ENCODE measurements around the gene TRAPPC12.
A peak's percentile ranks its signal among the peaks of the same experiment; 100 is the strongest.

The TRAPPC12 gene

DNA sequence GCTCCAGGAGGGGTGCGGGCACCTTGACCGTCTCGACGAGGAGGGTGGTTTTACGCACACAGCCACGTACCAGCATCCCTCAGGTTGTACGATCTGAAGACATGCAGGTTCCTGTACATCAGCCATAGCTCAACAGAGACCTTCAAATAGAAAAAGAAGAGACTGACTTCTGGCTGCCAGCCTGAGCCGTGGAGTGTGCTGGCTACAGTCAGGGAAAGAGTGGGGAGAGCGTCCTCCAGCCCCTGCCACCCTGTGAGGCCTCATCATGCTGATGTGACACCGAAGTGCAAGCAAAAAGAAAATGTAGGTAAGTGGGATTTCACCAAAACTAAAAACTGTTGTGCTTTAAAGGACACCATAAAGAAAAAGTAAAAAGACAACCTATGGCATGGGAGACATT lies 92.8 kb downstream of the TRAPPC12 start (continued):
- TF ChIP-seq RARB (CRISPR knock-in tag; IDR thresholded peaks at IDR 0.05) (no peak), ESRRG (CRISPR knock-in tag; IDR thresholded peaks at IDR 0.05) (no peak), PPARA (CRISPR knock-in tag; IDR thresholded peaks at IDR 0.05; ENCODE audit: borderline replicate concordance) (no peak), CSDC2 (CRISPR knock-in tag; IDR thresholded peaks at IDR 0.05) (no peak), ARNTL (CRISPR knock-in tag; IDR thresholded peaks at IDR 0.05; ENCODE audit: borderline replicate concordance, low read depth) (no peak), ZFP30 (CRISPR knock-in tag; IDR thresholded peaks at IDR 0.05) (no peak), ZC3H10 (CRISPR knock-in tag; IDR thresholded peaks at IDR 0.05) (no peak), ZNF565 (CRISPR knock-in tag; conservative IDR thresholded peaks at IDR 0.05; ENCODE audit: low read depth) (no peak)

GRCh38 chr2:3472966-3473365 lies 93.5 kb downstream of the TRAPPC12 start:
- no peak for ATAC-seq
- TF ChIP-seq ISL1 (CRISPR knock-in tag; IDR thresholded peaks at IDR 0.05), result no peak

DNA sequence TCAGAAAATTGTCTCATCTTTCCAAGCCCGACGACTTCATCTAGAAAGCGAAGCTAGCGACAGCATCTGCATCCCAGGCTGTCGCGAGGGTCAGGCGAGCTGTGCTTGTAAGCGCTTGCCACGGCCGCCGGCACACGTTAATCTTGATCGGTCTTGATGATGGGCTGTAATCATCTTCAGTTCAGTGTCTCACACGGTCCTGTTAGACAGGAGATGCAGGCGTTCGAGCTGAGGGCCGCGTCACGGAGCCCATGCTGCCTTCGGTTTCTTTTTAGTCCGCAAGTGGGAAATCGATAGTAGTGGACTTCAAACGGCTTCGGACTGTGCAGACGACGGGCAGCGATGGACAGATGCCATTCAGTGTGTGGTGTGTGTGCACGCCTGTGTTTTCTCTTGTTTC lies 96.3 kb downstream of the TRAPPC12 start:
- ATAC-seq, result no peak
- no peak for TF ChIP-seq RARB (CRISPR knock-in tag; IDR thresholded peaks at IDR 0.05)
- TF ChIP-seq ZNF8 (CRISPR knock-in tag; IDR thresholded peaks at IDR 0.05), result no peak
- no peak for TF ChIP-seq GLIS3 (CRISPR knock-in tag; IDR thresholded peaks at IDR 0.05)
- no peak for TF ChIP-seq CSRNP3 (CRISPR knock-in tag; IDR thresholded peaks at IDR 0.05)
- TF ChIP-seq TOX (CRISPR knock-in tag; IDR thresholded peaks at IDR 0.05; ENCODE audit: borderline replicate concordance), result no peak

DNA sequence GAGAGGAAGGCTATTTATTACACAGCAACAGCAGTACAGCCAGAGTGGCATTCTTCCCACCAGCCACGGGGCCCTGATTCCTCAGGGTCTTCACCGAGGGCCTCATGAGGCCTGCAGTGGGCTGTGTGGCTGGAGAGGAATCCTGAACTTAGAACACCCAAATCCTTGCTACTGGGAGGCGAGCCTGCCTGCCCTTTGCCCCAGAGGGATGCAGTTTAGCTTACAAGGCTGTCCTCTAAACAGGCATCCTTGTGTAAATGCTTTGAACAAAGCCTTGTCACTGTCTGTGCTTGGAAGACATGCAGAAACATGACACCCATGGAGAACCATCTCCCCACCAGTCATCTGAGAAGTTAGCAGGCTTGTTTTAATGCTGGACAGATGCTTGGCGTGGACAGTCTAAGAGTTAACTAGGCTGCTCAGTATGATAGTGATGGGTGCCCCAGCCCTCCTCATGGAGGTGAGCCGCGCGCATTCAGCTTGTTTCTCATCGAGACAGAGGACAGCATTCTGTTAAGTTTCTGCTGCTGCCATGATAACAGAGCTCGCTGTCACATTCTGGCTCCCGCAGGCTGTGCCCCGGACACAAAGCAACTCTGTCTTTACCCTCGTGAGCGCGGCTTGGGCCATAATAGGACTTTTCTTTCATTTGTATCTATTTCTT lies 97.0 kb downstream of the TRAPPC12 start:
- peak; percentile 81 for ATAC-seq
- no peak for TF ChIP-seq BACH2 (CRISPR knock-in tag; IDR thresholded peaks at IDR 0.05; ENCODE audit: borderline replicate concordance)
- TF ChIP-seq CSDC2 (CRISPR knock-in tag; IDR thresholded peaks at IDR 0.05), result no peak
- no peak for TF ChIP-seq TCF4 (CRISPR knock-in tag; IDR thresholded peaks at IDR 0.05; ENCODE audit: borderline replicate concordance)
- TF ChIP-seq, protein P1, sequence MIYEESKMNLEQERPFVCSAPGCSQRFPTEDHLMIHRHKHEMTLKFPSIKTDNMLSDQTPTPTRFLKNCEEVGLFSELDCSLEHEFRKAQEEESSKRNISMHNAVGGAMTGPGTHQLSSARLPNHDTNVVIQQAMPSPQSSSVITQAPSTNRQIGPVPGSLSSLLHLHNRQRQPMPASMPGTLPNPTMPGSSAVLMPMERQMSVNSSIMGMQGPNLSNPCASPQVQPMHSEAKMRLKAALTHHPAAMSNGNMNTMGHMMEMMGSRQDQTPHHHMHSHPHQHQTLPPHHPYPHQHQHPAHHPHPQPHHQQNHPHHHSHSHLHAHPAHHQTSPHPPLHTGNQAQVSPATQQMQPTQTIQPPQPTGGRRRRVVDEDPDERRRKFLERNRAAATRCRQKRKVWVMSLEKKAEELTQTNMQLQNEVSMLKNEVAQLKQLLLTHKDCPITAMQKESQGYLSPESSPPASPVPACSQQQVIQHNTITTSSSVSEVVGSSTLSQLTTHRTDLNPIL (CRISPR knock-in tag; IDR thresholded peaks at IDR 0.05; ENCODE audit: low read depth), result no peak
- no peak for TF ChIP-seq ZNF8 (CRISPR knock-in tag; IDR thresholded peaks at IDR 0.05)
- TF ChIP-seq, protein P2, sequence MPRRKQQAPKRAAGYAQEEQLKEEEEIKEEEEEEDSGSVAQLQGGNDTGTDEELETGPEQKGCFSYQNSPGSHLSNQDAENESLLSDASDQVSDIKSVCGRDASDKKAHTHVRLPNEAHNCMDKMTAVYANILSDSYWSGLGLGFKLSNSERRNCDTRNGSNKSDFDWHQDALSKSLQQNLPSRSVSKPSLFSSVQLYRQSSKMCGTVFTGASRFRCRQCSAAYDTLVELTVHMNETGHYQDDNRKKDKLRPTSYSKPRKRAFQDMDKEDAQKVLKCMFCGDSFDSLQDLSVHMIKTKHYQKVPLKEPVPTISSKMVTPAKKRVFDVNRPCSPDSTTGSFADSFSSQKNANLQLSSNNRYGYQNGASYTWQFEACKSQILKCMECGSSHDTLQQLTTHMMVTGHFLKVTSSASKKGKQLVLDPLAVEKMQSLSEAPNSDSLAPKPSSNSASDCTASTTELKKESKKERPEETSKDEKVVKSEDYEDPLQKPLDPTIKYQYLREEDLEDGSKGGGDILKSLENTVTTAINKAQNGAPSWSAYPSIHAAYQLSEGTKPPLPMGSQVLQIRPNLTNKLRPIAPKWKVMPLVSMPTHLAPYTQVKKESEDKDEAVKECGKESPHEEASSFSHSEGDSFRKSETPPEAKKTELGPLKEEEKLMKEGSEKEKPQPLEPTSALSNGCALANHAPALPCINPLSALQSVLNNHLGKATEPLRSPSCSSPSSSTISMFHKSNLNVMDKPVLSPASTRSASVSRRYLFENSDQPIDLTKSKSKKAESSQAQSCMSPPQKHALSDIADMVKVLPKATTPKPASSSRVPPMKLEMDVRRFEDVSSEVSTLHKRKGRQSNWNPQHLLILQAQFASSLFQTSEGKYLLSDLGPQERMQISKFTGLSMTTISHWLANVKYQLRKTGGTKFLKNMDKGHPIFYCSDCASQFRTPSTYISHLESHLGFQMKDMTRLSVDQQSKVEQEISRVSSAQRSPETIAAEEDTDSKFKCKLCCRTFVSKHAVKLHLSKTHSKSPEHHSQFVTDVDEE (CRISPR knock-in tag; IDR thresholded peaks at IDR 0.05), result no peak

DNA sequence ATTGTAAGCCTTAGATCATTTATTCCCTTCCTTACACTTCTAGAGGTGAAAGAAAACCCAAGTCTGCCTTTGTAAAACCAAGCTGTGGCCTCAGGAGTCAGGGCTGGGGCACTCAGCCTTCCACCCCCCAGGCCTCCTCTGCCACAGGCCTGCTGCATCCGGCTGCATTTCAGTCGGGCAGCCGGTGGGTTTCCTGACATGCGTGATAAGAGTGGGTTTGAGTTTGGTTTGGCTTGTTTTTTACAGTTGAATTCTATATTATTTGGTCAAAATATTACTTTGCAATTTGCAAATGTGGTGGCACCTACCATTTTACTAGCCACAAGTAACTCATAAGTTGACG lies 97.5 kb downstream of the TRAPPC12 start:
- no peak for ATAC-seq
- no peak for TF ChIP-seq ZNF70 (CRISPR knock-in tag; IDR thresholded peaks at IDR 0.05)
- TF ChIP-seq, protein P2 (CRISPR knock-in tag; IDR thresholded peaks at IDR 0.05), result no peak
- TF ChIP-seq ZFP3 (CRISPR knock-in tag; IDR thresholded peaks at IDR 0.05), result no peak
- TF ChIP-seq CSRNP3 (CRISPR knock-in tag; IDR thresholded peaks at IDR 0.05), result no peak
- TF ChIP-seq, protein P1 (CRISPR knock-in tag; IDR thresholded peaks at IDR 0.05; ENCODE audit: low read depth), result no peak
- no peak for TF ChIP-seq TOX (CRISPR knock-in tag; IDR thresholded peaks at IDR 0.05; ENCODE audit: borderline replicate concordance)
- TF ChIP-seq TCF4 (CRISPR knock-in tag; IDR thresholded peaks at IDR 0.05; ENCODE audit: borderline replicate concordance), result no peak
- no peak for TF ChIP-seq SNAI2 (CRISPR knock-in tag; IDR thresholded peaks at IDR 0.05)
- TF ChIP-seq, protein P3, sequence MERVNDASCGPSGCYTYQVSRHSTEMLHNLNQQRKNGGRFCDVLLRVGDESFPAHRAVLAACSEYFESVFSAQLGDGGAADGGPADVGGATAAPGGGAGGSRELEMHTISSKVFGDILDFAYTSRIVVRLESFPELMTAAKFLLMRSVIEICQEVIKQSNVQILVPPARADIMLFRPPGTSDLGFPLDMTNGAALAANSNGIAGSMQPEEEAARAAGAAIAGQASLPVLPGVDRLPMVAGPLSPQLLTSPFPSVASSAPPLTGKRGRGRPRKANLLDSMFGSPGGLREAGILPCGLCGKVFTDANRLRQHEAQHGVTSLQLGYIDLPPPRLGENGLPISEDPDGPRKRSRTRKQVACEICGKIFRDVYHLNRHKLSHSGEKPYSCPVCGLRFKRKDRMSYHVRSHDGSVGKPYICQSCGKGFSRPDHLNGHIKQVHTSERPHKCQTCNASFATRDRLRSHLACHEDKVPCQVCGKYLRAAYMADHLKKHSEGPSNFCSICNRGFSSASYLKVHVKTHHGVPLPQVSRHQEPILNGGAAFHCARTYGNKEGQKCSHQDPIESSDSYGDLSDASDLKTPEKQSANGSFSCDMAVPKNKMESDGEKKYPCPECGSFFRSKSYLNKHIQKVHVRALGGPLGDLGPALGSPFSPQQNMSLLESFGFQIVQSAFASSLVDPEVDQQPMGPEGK (CRISPR knock-in tag; IDR thresholded peaks at IDR 0.05; ENCODE audit: borderline replicate concordance), result no peak
- no peak for TF ChIP-seq ZFP30 (CRISPR knock-in tag; IDR thresholded peaks at IDR 0.05)
- no peak for TF ChIP-seq ZNF8 (CRISPR knock-in tag; IDR thresholded peaks at IDR 0.05)
- TF ChIP-seq ZC3H10 (CRISPR knock-in tag; IDR thresholded peaks at IDR 0.05), result no peak
- TF ChIP-seq CSDC2 (CRISPR knock-in tag; IDR thresholded peaks at IDR 0.05), result no peak

Data from SK-N-SH treated with all-trans-retinoic acid at 6 μM for 48 hours (cell line).